Stimulated activated CD4-positive, alpha-beta T cell treated with anti-CD3 and anti-CD28 coated beads, Interleukin-15, amount 100 ng/mL, for 48 hours (primary cell): ENCODE results near the gene GNG12.

ENCODE experiments used
- DNase-seq, 2 donors: peaks; one replicate each; pipeline ENCODE4 v3.0.0-alpha.2; 2020; ENCODE audit warnings: low read depth in 2 of 2

GNG12 gene

DNA sequence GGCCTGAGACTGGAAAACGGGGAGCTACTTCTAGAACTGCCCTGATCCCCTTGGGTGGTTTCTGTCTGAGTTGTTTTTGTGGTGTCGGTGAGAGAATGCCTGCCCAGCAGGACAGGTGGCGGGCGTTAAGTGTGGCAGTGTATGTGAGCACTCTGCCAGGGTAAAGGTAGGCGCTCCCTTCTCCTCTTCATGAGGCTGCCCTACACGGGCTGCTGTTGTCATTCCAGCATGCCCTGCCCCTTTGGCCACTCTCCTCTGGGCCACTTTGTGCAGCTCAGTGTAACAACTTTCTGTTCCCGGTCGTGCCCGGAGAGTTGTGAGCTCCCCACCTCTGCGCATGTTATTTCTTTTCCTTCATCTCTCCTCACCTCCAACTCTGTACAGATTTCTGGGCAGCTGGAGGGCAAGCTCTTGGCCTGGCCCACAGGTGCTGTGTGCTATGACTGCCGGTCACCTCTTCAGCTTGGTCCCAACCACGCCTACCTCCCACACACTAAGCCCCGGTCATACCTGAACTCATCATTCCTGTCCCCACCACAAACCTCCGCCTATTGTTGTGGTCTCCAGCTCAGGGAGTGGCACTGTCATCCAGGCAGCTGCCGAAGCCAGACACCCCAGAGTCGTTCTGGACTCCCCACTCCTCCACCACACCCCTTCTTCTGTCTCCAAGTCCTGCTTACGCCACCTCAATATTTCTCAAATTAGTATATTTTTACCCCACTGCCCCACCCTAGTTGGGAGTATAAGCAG lies 79.3 kb downstream of the GNG12 start:
- DNase-seq: no peak

- no peak for DNase-seq
These were observed 81.0 kb downstream of the GNG12 start for GRCh38 chr1:67752306-67752705.

- no peak for DNase-seq
These were observed 82.6 kb downstream of the GNG12 start for GRCh38 chr1:67750691-67751054.

- DNase-seq: no peak
These were observed 83.2 kb downstream of the GNG12 start for GRCh38 chr1:67749844-67750690.

DNA sequence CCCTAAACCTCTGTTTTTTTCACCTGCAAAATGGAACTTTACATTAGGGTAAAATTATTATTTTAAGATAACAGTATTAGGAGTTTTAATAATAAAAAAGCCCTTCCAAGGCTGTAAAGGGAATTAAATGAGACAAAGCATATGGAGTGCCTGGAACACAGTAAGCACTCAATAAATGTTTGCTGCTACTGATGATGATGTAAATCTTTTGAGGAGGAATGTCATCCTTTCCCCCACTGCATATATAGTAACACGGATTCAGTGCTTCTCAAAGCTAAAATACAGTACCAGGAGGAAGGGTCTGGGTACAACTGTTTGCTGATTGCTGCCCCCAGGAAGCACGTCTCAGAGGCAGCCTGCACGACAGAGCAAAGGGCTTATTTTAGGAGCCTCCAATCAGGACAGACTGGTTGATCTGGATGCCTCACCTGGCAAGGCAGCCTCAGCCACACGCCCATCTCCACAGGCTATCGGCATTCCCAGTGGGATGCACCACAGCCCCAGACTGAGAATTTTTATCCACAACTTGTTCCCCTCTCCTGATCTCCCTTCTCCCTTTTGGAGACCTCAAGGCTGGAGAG lies 83.9 kb downstream of the GNG12 start:
- DNase-seq: no peak

DNA sequence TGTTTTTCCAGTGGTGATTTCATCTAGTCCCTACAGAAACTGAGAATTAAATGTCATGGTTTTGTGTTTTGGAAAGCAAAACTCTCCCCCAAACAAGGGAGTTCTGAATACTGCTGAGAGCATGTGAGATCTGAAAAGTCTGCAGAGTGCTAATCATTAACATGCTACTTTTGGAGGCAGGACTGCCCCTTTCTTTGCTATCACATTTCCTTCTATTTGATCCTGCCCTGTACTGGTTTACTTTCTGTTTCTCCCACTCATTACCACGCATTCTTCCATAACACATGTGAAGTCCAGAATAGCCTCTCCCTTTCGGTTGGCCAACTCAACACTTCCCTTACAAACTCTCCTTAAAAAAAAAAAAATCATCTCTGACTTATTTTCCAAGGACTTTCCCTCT lies 84.6 kb downstream of the GNG12 start:
- DNase-seq: no peak

GRCh38 chr1:67747671-67748546 lies 85.4 kb downstream of the GNG12 start:
- no peak for DNase-seq

DNA sequence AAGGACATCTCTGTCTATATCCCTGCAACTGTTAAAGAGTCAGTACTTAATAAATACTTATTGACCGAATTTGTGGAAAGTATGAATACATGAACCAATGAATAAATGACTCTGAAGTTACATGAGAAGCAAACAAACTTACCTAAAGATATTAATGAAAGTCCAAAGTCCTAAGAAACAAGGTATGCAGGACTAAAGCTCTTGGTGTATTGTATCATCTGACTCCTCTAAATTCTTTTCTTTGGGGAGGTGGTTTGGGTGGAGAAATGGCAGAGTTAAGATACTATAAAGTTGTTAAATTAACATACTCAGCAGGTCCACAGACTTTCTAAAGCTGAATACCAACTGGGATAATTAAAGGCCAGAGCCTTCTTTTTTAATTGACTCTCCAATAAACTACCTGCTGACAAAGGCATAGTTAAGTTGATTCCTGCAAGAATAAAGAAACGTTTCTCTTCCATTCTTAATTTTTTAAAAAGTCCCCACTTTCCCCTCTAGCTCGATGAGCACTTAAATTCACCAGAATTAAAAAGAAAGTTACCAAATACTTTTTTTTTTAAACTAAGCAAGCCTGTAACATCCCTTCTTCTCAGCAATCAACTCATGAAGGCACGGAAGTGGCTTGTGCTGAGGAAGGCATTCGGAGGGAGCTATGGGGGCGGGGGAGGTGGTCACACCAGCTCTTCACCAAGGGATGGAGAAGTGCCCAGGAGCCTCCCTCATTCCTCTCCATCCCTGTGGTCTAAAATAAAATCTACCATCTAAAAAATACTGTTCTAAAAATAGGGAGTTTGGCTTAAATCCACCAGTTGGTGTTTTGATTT lies 87.2 kb downstream of the GNG12 start:
- DNase-seq: no peak

DNA sequence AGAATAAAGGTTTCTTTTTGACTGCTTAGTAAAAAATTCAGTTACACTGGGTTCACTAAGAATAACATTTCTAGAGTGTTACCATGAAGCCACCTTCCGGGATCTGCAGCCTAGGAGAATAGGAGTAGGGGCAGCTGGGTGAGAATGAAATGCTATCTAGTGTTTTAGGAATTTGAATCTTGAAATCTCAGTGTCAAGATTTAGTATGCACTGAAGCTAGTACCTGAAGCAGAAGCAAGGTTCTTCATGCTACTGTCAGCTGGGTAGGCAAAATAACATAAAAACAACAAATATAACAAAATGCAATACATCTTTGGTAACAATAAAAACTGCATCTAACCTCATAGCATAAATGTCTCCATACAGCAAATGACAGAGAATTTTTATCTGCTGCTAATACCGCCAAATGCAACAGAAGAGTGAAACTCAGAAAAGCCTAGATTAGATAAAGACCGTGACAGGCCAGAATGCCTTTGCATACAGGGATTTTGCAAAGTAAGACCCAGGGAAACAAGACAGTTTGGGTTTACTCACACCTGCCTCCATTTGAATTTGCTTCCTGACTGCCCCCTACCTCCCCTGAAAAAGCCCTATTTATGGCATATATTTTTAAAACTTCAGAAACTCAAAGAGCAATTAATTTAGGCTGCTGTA lies 90.1 kb downstream of the GNG12 start:
- no peak for DNase-seq

DNA sequence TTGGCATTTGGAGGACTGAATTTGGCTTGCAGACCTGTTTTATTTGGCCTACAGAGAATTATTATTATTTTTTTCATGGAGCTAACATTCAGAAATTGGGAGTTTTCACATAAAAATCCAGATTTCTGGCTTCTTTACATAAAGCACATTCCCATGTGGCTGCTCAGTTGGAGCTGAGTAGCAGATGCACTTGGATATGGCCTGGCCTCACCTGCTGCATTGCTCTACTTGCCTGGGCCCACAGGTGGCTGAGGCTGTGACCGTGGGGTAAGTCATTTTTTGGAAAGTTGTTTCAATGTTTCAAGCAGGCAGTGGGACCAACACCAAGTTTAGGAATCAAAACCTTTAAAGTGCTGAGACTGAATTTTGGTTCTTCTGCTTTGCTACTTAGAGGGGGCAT lies 91.5 kb downstream of the GNG12 start:
- DNase-seq: no peak

GRCh38 chr1:67741121-67741520 lies 92.1 kb downstream of the GNG12 start:
- DNase-seq: no peak

DNA sequence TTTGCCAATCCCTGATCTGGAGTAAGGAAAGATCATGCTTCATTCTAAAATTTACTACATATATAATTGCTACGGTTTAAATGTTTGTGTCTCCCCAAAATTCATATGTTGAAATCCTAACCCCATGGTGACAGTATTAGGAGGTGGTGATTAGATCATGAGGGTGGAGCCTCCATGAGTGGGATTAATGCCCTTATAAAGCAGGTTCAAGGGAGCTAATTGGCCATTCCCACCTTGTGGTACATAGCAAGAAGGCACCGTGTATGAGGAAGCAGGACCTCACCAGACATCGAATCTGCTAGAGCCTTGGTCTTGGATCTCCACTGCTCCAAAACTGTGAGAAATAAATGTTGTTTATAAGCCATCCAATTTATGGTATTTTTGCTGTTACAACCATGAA lies 92.7 kb downstream of the GNG12 start:
- no peak for DNase-seq

- DNase-seq: no peak
These were observed 93.9 kb downstream of the GNG12 start for GRCh38 chr1:67739361-67739760.

GRCh38 chr1:67738401-67738800 lies 94.9 kb downstream of the GNG12 start:
- no peak for DNase-seq

DNA sequence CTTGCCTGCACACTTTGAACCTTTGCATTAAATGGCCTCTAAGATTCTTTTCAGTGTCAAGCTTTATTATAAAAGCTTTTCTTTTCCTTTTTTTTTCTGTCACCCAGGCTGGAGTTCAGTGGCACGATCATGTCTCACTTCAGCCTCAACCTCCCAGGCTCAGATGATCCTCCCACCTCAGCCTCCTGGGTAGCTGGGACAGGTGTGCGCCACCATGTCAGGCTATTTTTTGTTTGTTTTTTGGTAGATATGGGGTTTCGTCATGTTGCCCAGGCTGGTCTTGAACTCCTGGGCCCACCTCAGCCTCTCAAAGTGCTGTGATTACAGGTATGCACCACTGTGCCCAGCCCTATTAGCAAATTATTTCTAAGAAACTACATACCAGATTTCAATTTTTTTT lies 95.4 kb downstream of the GNG12 start:
- no peak for DNase-seq

GRCh38 chr1:67736750-67737149 lies 96.5 kb downstream of the GNG12 start:
- no peak for DNase-seq

GRCh38 chr1:67735806-67736627 lies 97.2 kb downstream of the GNG12 start:
- DNase-seq: peak in 1 of 2 donors; percentile 26

DNA sequence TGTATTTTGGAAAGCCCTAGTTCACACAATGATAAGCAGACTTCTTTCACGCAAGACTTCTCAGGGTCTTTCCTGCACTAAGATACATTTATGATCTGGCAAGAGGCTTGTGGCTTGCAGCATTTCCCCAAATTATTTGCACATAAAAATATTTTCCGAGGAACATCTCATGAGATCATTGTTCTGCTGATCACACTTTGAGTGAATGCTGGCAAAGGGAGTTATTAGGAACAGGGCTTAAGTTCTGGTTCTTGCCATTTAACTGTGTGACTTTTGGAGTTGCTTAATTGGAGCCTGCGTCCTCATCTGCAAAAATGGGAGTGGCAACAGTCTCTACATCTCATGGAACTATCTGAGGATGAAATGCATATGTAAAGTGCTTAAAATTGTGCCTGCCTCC lies 98.1 kb downstream of the GNG12 start:
- DNase-seq: no peak

GRCh38 chr1:67734323-67734690 lies 99.0 kb downstream of the GNG12 start:
- DNase-seq: no peak
